Coronary artery (tissue), 2 donors: ENCODE results near the gene TRPC4.

Source experiments
- DNase-seq: peaks from one replicate; pipeline ENCODE4 v3.0.0-alpha.2; 2017; ENCODE audit warnings: low spot score
- H3K27ac ChIP-seq, 2 donors: fragments of 200-600 bp; sonication (generic); one replicate each; pipeline ENCODE4 v1.5.1; 2016 to 2019
- H3K4me3 ChIP-seq: fragments of 200-600 bp; sonication (generic); 2 replicates; pipeline ENCODE4 v1.5.1; 2016; ENCODE audit warnings: mild to moderate bottlenecking, moderate library complexity
- TF ChIP-seq, protein P1 (sequence below): fragments of 200-600 bp; sonication (generic); IDR thresholded peaks from one replicate; pipeline ENCODE4 v1.5.1; 2019; ENCODE audit warnings: antibody characterized with exemption

Gene TRPC4

DNA sequence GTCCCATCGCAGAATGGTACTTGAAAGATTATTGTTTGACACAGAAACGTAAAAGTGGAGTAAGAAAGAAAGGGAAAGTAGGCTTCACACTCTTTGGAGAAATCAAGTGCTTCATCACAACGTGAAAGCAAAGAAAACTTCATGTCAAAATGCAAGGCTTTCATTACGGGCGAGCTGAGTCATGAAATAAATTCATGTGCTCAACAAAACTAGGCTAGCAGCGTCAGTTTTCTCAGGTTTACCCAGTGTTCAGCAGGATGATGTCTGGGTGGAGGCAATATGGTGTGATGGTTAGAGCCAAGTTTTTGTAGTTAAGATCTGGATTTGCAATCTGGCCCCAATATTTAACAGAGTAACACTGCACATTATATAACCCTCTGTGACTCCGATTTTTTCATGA, 128.0 kb downstream of the TRPC4 start:
- no peak overlapping the region for H3K27ac ChIP-seq
- no peak for DNase-seq
- TF ChIP-seq, protein P1, sequence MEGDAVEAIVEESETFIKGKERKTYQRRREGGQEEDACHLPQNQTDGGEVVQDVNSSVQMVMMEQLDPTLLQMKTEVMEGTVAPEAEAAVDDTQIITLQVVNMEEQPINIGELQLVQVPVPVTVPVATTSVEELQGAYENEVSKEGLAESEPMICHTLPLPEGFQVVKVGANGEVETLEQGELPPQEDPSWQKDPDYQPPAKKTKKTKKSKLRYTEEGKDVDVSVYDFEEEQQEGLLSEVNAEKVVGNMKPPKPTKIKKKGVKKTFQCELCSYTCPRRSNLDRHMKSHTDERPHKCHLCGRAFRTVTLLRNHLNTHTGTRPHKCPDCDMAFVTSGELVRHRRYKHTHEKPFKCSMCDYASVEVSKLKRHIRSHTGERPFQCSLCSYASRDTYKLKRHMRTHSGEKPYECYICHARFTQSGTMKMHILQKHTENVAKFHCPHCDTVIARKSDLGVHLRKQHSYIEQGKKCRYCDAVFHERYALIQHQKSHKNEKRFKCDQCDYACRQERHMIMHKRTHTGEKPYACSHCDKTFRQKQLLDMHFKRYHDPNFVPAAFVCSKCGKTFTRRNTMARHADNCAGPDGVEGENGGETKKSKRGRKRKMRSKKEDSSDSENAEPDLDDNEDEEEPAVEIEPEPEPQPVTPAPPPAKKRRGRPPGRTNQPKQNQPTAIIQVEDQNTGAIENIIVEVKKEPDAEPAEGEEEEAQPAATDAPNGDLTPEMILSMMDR, result no peak
- no peak overlapping the region for H3K4me3 ChIP-seq

DNA sequence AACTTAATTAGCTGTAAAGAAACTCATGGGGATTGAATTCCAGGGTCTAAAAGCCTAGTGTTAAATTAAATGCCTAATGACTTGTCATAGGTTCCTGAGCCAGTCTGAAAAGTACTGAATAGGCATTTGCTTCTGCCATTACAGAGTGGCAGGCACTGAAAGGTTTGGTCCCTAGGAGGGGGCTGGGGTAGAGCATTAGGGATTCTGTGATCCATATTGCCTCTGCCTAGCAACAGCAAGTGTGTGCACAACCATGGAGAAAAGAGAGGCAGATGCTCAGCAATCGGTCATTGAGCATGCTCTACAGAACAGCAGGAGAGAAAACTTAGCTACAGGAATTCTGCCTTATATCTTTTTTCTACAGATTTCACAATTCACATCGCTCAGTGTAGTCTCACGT, 133.5 kb downstream of the TRPC4 start:
- Histone ChIP-seq H3K4me3 (no peak overlapping the region), H3K27ac (no peak overlapping the region)
- DNase-seq, result no peak
- TF ChIP-seq, protein P1, result no peak

DNA sequence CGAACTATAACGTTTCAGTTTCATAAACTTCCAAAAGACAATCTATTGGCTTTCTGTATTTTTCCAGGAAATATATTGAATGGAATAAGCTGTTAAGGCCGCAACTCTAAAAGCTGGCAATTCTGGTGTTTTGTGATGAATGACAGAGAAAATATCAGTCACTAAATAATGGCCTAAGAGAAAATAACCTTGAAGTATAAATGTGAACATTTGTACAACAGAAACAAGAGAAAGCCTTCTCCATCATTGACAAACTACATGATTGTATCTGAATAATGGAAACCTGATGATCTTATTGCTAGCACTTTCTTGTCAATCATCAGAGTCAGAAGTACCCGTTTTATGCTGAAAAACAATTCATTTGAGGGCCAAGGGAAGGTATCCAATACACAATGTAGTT, 134.3 kb downstream of the TRPC4 start:
- Histone ChIP-seq H3K4me3 (no peak overlapping the region), H3K27ac (no peak overlapping the region)
- TF ChIP-seq, protein P1, result no peak
- no peak for DNase-seq

DNA sequence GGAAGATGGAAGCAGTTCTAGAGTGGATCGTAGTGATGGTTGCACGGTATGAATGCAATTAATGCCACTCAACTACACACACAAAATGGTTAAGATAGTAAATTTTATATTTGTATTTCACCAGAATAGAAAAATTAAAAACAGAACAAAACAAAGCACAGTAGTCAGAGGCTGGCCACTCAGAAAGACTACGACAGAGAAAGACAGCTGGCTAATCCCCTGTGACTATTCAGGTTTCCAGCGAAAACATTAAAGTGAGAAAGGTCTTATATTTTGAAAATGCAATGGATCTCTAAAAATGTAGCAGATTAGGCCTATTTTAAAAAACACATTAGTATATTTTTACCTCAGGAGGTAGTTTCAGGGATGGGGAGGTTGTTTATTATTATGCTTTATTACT, 139.7 kb downstream of the TRPC4 start:
- TF ChIP-seq, protein P1, result no peak
- H3K27ac ChIP-seq, result no peak overlapping the region
- DNase-seq, result no peak
- no peak overlapping the region for H3K4me3 ChIP-seq

DNA sequence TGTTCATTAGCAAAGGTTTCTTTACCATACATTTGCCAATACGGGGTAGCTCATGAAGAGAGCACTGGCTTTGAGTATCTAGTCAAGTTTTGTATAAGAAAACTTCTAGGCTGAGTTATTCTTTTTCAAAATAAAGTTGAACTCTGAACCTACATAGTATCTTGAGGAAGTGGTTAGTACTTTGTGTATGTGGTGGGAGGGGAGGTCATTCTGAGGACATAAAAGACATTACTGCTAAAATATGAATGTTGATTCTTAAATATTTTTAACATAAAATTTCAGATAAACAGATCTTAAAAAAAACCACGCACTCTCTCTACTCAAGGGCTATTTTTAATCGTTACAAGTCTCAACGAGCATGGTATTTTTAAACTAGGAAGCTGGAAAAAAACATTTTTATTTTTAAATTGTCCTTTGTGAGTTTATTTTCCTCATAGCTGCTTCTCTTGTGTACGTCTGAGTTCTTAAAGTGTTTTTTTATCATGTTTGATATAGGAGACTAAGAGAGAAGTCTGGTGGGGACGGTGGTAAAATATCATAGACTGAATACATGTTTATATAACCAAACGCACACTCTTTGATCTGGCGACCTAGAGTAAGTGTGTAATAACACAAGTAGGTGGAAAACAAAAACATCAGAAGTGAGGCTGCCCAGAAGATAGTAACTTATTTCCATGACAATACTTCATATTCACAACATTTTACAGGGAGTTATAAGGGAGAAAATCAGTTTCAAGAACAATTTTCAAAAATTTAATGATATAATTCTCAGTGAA, 153.0 kb downstream of the TRPC4 start:
- Histone ChIP-seq H3K4me3 (peak overlapping the region; percentile 32), H3K27ac (peak overlapping the region; percentile 72 to 79)
- no peak for DNase-seq
- TF ChIP-seq, protein P1, result no peak

DNA sequence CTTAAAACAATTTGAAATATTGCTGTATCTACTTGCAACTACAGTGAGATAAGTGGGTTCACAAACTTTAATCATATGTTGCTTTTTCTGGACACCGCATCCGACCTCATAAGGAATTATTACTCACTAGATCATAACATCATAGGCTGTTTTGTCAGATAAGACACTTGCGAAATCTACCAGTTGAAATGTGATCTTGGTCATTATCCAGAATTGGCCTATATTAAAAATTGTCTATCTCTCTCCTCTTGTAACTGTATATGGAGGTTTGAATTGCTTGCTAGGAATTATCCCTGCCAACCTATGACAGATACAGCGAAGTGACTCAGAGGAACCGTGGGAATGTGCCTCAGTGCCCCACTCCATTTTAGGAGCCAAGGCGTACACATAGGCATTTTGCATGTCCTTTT, 154.0 kb downstream of the TRPC4 start:
- TF ChIP-seq, protein P1, result no peak
- Histone ChIP-seq H3K27ac (peak overlapping the region; percentile 72 to 79), H3K4me3 (no peak overlapping the region)
- DNase-seq, result peak; percentile 74

DNA sequence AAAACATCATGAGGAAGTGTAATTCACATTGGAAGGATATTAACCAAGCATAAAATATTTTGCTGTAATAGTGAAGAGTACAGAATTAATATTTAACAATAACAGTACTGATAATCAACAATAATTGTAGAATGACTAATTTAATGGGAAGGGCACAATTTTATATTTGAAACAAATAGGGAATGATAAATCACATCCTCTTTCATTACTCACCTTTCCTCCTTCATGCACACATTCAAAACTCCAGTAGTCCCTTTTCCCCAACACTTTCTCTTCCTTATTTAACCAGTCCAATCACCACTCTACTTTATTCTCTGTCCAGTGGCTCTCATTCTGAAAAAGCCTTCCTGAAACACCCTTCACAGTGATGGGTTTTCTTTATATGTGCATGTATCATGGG, 160.3 kb downstream of the TRPC4 start:
- DNase-seq, result no peak
- Histone ChIP-seq H3K4me3 (no peak overlapping the region), H3K27ac (no peak overlapping the region)
- TF ChIP-seq, protein P1, result no peak
